OCI-LY7 (cell line): ENCODE data around the gene UBTD2. TPM values are rescaled to one million over a fixed set of nuclear protein-coding genes. Genes with fewer than 3 reads are reported as not detected.

ENCODE experiments used
- BruUV-seq: library from RNA; stranded (reverse); fragments of 400-500 nt; replicated peaks from 2 replicates; lab custom pipeline; 2021; lab: Mats Ljungman, UMichigan
- CTCF ChIA-PET: fragments of 300-600 bp; sonication (Branson Sonifier 250); formaldehyde crosslinking; loops from one replicate; lab custom pipeline; 2022; ENCODE audit warnings: antibody characterized with exemption; ENCODE audit not compliant: unreplicated experiment; lab: Charles Lee
- POLR2A ChIA-PET: fragments of 300-600 bp; sonication (Branson Sonifier 250); formaldehyde crosslinking; loops from one replicate; lab custom pipeline; 2022; ENCODE audit warnings: antibody characterized with exemption; lab: Charles Lee
- DNase-seq: peaks from one replicate; pipeline ENCODE4 v3.0.0-alpha.2; 2015; ENCODE audit warnings: low spot score
- H2AFZ ChIP-seq: fragments of 200-600 bp; sonication (generic), shearing (Covaris generic); 2 replicates; pipeline ENCODE4 v1.6.1; 2014; ENCODE audit warnings: mild to moderate bottlenecking, antibody characterized with exemption, low read length, moderate library complexity
- H3K27ac ChIP-seq: fragments of 200-600 bp; sonication (generic); 2 replicates; pipeline ENCODE4 v1.5.1; 2014; ENCODE audit warnings: mixed run types, low read depth, mild to moderate bottlenecking, moderate library complexity, low read length, inconsistent platforms; ENCODE audit not compliant: poor library complexity, severe bottlenecking
- H3K36me3 ChIP-seq: fragments of 200-600 bp; sonication (generic); 2 replicates; pipeline ENCODE4 v1.6.1; 2014; ENCODE audit warnings: mild to moderate bottlenecking, antibody characterized with exemption, low read length, moderate library complexity, mixed read lengths; ENCODE audit not compliant: insufficient read depth
- H3K4me1 ChIP-seq: fragments of 200-600 bp; sonication (generic); 2 replicates; pipeline ENCODE4 v1.5.1; 2014; ENCODE audit warnings: mild to moderate bottlenecking, low read length; ENCODE audit not compliant: insufficient read depth, poor library complexity, severe bottlenecking
- H3K4me2 ChIP-seq: fragments of 200-600 bp; sonication (generic); 2 replicates; pipeline ENCODE4 v1.6.1; 2014; ENCODE audit warnings: mild to moderate bottlenecking, low read length
- H3K4me3 ChIP-seq: fragments of 200-600 bp; sonication (generic); 2 replicates; pipeline ENCODE4 v1.5.1; 2014; ENCODE audit warnings: mild to moderate bottlenecking, low read depth, low read length; ENCODE audit not compliant: poor library complexity, severe bottlenecking
- H3K79me2 ChIP-seq: fragments of 200-600 bp; sonication (generic); 2 replicates; pipeline ENCODE4 v1.6.1; 2016; ENCODE audit warnings: low read depth, mild to moderate bottlenecking, low read length, moderate library complexity, mixed read lengths; ENCODE audit not compliant: insufficient read depth
- H3K9me2 ChIP-seq: fragments of 200-600 bp; sonication (generic); 2 replicates; pipeline ENCODE4 v1.6.1; 2016; ENCODE audit warnings: mild to moderate bottlenecking, low read length, mixed read lengths; ENCODE audit not compliant: insufficient read depth
- H3K9me3 ChIP-seq: fragments of 200-600 bp; sonication (generic); 2 replicates; pipeline ENCODE4 v1.6.1; 2014; ENCODE audit warnings: mild to moderate bottlenecking, mixed run types, low read length, mixed read lengths
- H4K20me1 ChIP-seq: fragments of 200-600 bp; sonication (generic); 2 replicates; pipeline ENCODE4 v1.6.1; 2014; ENCODE audit warnings: mild to moderate bottlenecking, antibody characterized with exemption, low read length, moderate library complexity, mixed read lengths; ENCODE audit not compliant: insufficient read depth
- CTCF ChIP-seq: fragments of 200-600 bp; sonication (generic); conservative IDR thresholded peaks from 2 replicates; pipeline ENCODE4 v1.5.1; 2014; ENCODE audit warnings: mild to moderate bottlenecking, antibody characterized with exemption, low read length, moderate library complexity, mixed read lengths
- EZH2phosphoT487 ChIP-seq: fragments of 200-600 bp; sonication (generic); IDR thresholded peaks from 2 replicates; pipeline ENCODE4 v1.6.1; 2018; ENCODE audit warnings: low read depth, borderline replicate concordance, mild to moderate bottlenecking, mixed run types, antibody characterized with exemption, low read length, moderate library complexity, mixed read lengths
- intact Hi-C: fragments of 100-400 bp; cut with micrococcal nuclease; formaldehyde crosslinking; loops from one replicate; pipeline ENCODE4 v1.10.0; 2022; ENCODE audit not compliant: unreplicated experiment
- total RNA-seq, 2 experiments: library from RNA; depleted of rRNA in 1 of 2; stranded (reverse); fragments of >200 nt in 1 of 2; shearing (Covaris generic) in 1 of 2; gene quantifications; 2 replicates each; pipeline ENCODE4 v1.2.3, GENCODE V29; 2014 to 2022

UBTD2 gene
- total RNA-seq, 2 experiments from 2014 or later = 16.0 to 19.8 TPM

DNA sequence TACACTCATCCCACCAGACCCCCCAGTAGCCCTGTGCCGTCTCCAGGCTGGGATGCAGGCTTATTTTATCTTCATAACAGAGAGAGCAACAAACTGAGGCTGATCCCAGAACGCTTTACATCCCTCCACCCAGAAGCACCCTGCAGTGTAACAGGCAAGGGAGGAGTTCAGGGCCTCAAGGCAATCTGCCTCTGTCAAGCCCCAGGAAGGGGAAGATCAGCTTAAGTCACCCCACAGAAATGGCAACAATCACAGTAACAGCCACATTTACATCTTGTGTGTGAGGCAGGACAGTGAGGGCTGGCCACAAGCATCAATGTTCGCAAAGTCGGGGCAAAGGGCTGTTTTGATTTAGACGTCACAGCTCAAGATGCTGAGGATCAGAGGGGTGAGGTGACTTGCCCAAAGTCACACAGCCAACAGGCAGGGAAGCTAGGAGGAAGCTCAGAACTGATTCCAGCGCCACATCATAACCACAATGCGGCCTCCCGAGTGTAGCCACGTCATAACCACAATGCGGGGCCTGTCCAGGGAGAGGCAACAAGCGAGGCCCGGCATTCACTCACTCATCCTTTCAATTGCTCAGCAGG lies 109.9 kb downstream of the UBTD2 start:
- ChIA-PET POLR2A (interaction anchor here (0.9 to 4.8 kb wide), 11 partner anchors 9 to 70 kb away, joined by 3 to 45 read pairs (median 8); partner anchors contain the start of gene STK10), CTCF (interaction anchor here (1.2 to 1.4 kb wide), 2 partner anchors 13 to 15 kb away, joined by 3 to 6 read pairs; no protein-coding TSS in a partner anchor)
- Histone ChIP-seq H3K4me1 (peaks cover 51% of the 10 kb centered on the region), H2AFZ (no peak overlapping the region), H3K79me2 (peaks cover 51% of the 10 kb centered on the region), H3K36me3 (peaks cover 6% of the 10 kb centered on the region; the same call in 1 of the 2 replicates), H3K4me3 (peak overlapping the region; percentile 73), H3K9me2 (no peaks in the 10 kb centered on the region), H3K9me3 (no peaks in the 10 kb centered on the region), H4K20me1 (no peaks in the 10 kb centered on the region), H3K27ac (peak overlapping the region; percentile 87), H3K4me2 (peak overlapping the region; percentile 98)
- no TSS peak for BruUV-seq
- intact Hi-C loops = loop anchor here (2.0 kb wide), 1 partner anchor 33 kb away; no protein-coding TSS in a partner anchor
- TF ChIP-seq EZH2phosphoT487 (no peak), CTCF (no peak)
- DNase-seq = no peak

DNA sequence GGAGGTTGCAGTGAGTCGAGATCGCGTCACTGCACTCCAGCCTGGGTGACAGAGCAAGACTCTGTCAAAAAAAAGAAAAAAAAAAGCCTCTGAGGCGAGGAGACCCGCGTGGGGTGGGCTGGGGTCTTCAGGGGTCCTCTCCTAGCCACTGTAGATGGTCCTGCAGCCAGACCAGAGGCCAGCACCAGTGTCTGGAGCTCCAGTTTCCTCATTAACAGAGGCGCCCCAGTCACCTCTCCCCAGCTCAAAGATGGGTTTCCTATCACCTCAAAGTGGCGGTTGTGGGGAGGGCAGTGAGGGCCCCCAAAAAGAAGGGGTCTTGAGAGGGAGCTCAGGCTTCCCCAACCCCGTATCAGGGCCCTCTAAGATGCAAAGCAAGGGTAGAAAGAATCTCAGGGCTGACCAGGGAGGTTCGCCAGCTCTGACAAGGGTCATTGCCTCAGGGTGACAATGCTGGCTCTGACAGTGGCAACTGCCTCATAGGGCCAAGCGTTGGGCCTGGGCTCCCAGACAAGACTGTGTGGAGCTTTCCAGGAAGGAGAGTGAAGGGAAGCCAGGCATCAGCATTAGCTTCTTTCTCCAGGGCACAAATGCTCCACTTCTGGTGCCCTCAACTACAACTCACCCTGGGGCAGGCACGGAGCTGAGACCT lies 110.5 kb downstream of the UBTD2 start:
- Histone ChIP-seq H3K79me2 (peaks cover 49% of the 10 kb centered on the region), H3K9me3 (no peaks in the 10 kb centered on the region), H3K9me2 (no peaks in the 10 kb centered on the region), H3K4me1 (peaks cover 45% of the 10 kb centered on the region), H3K27ac (peak overlapping the region; percentile 87), H3K4me2 (peak overlapping the region; percentile 98), H4K20me1 (no peaks in the 10 kb centered on the region), H2AFZ (no peak overlapping the region), H3K36me3 (peaks cover 6% of the 10 kb centered on the region; the same call in 1 of the 2 replicates), H3K4me3 (no peak overlapping the region)
- DNase-seq = no peak
- TF ChIP-seq CTCF (no peak), EZH2phosphoT487 (no peak)
- ChIA-PET CTCF (interaction anchor here (0.6 to 1.4 kb wide), 2 partner anchors 16 to 29 kb away, joined by 4 to 6 read pairs; no protein-coding TSS in a partner anchor), POLR2A (interaction anchor here (0.9 to 4.8 kb wide), 9 partner anchors 9 to 69 kb away, joined by 3 to 45 read pairs (median 6); no protein-coding TSS in a partner anchor)
- intact Hi-C loops = no loop called here
- no TSS peak for BruUV-seq

DNA sequence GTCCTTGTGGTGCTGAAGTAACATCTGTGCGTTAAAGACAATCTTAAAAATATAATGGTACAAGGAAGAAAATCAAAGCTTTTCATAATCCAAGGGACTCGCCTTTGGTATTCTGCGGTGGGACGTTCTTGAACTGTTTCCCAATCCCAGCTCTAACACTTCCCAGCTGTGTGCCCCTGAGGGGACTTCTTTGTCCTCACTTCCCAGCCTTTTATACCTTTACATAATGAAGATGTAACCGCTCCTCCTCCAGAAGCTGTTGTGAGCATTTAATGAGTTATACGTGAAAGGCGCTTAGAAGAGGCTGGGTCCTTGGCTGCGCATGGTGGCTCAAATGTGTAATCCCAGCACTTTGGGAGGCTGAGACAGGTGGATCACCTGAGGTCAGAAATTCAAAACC lies 112.4 kb downstream of the UBTD2 start:
- DNase-seq = no peak
- Histone ChIP-seq H3K9me3 (no peaks in the 10 kb centered on the region), H4K20me1 (no peaks in the 10 kb centered on the region), H2AFZ (no peak overlapping the region), H3K79me2 (peaks cover 32% of the 10 kb centered on the region), H3K9me2 (no peaks in the 10 kb centered on the region), H3K4me2 (no peak overlapping the region), H3K27ac (no peak overlapping the region), H3K4me3 (no peak overlapping the region), H3K36me3 (no peaks in the 10 kb centered on the region; the same call in 1 of the 2 replicates), H3K4me1 (peaks cover 26% of the 10 kb centered on the region)
- intact Hi-C loops = no loop called here
- TF ChIP-seq EZH2phosphoT487 = no peak
- no peak for TF ChIP-seq CTCF
- ChIA-PET POLR2A (no interaction called here), CTCF (no interaction called here)
- BruUV-seq = no TSS peak
